A549 treated with Hydrocortisone at 1 μM for 4 hours (cell line): Measurements from ENCODE around the gene TENT4A. TPM values are rescaled to one million over a fixed set of nuclear protein-coding genes. Genes with fewer than 3 reads are reported as not detected.

ENCODE experiments used
- total RNA-seq: library from RNA; stranded (reverse); fragments of 200-300 nt; extraction: Qiagen RNA extraction; gene quantifications from 5 replicates; pipeline ENCODE4 v1.2.3, GENCODE V29; 2022

The TENT4A gene
- 17.5 to 24.6 TPM (median 20.4 TPM) in 5 replicates for total RNA-seq

GRCh38 chr5:6713274-6714225 is at the start of gene TENT4A:
Gene TENT4A (plus strand): TSS chr5:6713432. CDS start chr5:6713984, 552 bp downstream.

Other genes with a start within 250 kb of the TENT4A start
- 85.6 to 106 TPM (median 92.1 TPM) in 5 replicates for gene NSUN2, start 80.4 kb upstream of the TENT4A start, total RNA-seq
- 18.7 to 31.1 TPM (median 28.2 TPM) in 5 replicates for gene SRD5A1, start 80.0 kb upstream of the TENT4A start, total RNA-seq